IgD-negative memory B cell (primary cell): ENCODE data around the gene BCR. TPM values are rescaled to one million over a fixed set of nuclear protein-coding genes. Genes with fewer than 3 reads are reported as not detected.

ENCODE experiments used
- H3K27ac Mint-ChIP-seq, 3 donors: one replicate each; pipeline ENCODE4 v1.8.0; 2020 to 2022; ENCODE audit warnings: mild to moderate bottlenecking in 3 of 3, mixed read lengths in 3 of 3, moderate library complexity in 1 of 3
- H3K27me3 Mint-ChIP-seq: one replicate; pipeline ENCODE4 v1.8.0; 2021; ENCODE audit warnings: mixed read lengths
- H3K36me3 Mint-ChIP-seq: one replicate; pipeline ENCODE4 v1.8.0; 2020; ENCODE audit warnings: mild to moderate bottlenecking, mixed read lengths
- H3K4me1 Mint-ChIP-seq, 3 donors: one replicate each; pipeline ENCODE4 v1.8.0; 2020 to 2022; ENCODE audit warnings: mixed read lengths in 3 of 3, mild to moderate bottlenecking in 1 of 3
- H3K4me3 Mint-ChIP-seq, 4 donors: one replicate each; pipeline ENCODE4 v1.8.0; 2020 to 2022; ENCODE audit warnings: mild to moderate bottlenecking in 4 of 4, mixed read lengths in 4 of 4, moderate library complexity in 3 of 4
- H3K9me3 Mint-ChIP-seq, 3 donors: one replicate each; pipeline ENCODE4 v1.8.0; 2020 to 2021; ENCODE audit warnings: mixed read lengths in 3 of 3, mild to moderate bottlenecking in 1 of 3
- polyA plus RNA-seq: library from polyadenylated mRNA; unstranded; fragments of 300-500 nt; fragmentation: Illumina TruSeq; gene quantifications from one replicate; pipeline ENCODE4 v1.2.3, GENCODE V29; 2021

Gene BCR
- polyA plus RNA-seq, 1 donor from 2014 or later: 5.9 TPM

- H3K27ac Mint-ChIP-seq: peak overlapping the region in 1 of 3 donors; percentile 76
- peaks cover 3% of the 10 kb centered on the region for H3K36me3 Mint-ChIP-seq
- no peaks in the 10 kb centered on the region for H3K27me3 Mint-ChIP-seq
- peaks cover 25 to 27% (median 26%) of the 10 kb centered on the region in 3 donors for H3K4me1 Mint-ChIP-seq
- peaks cover 0 to 2% (median 0%) of the 10 kb centered on the region in 3 donors for H3K9me3 Mint-ChIP-seq
- peak overlapping the region in 1 of 4 donors; percentile 23 for H3K4me3 Mint-ChIP-seq
Measured at GRCh38 chr22:23238707-23239106, 58.4 kb downstream of the BCR start.

- Mint-ChIP-seq H3K9me3 (peaks cover 0 to 2% (median 0%) of the 10 kb centered on the region in 3 donors), H3K27me3 (no peaks in the 10 kb centered on the region), H3K27ac (no peak overlapping the region), H3K4me3 (no peak overlapping the region), H3K4me1 (peaks cover 25 to 26% (median 25%) of the 10 kb centered on the region in 3 donors), H3K36me3 (peaks cover under 1% of the 10 kb centered on the region)
Measured at GRCh38 chr22:23239429-23239828, 59.1 kb downstream of the BCR start.

GRCh38 chr22:23240639-23241389 is 60.5 kb downstream of the BCR start:
- peak overlapping the region in 1 of 4 donors; percentile 63 for H3K4me3 Mint-ChIP-seq
- no peaks in the 10 kb centered on the region for H3K27me3 Mint-ChIP-seq
- no peak overlapping the region for H3K27ac Mint-ChIP-seq
- no peaks in the 10 kb centered on the region for H3K36me3 Mint-ChIP-seq
- peaks cover 0 to 2% (median 0%) of the 10 kb centered on the region in 3 donors for H3K9me3 Mint-ChIP-seq
- H3K4me1 Mint-ChIP-seq: peaks cover 22 to 25% (median 23%) of the 10 kb centered on the region in 3 donors

- peaks cover 0 to 2% (median 0%) of the 10 kb centered on the region in 3 donors for H3K9me3 Mint-ChIP-seq
- peak overlapping the region in 2 of 4 donors; percentile 39 to 74 for H3K4me3 Mint-ChIP-seq
- peak overlapping the region in 2 of 3 donors; percentile 18 to 90 for H3K27ac Mint-ChIP-seq
- H3K27me3 Mint-ChIP-seq: no peaks in the 10 kb centered on the region
- H3K4me1 Mint-ChIP-seq: peaks cover 22 to 25% (median 23%) of the 10 kb centered on the region in 3 donors
- H3K36me3 Mint-ChIP-seq: no peaks in the 10 kb centered on the region
Measured at GRCh38 chr22:23241562-23242472, 61.5 kb downstream of the BCR start.

- Mint-ChIP-seq H3K4me3 (peak overlapping the region in 2 of 4 donors; percentile 19 to 71), H3K27ac (peak overlapping the region; percentile 67 to 90 (median 77)), H3K27me3 (peaks cover 2% of the 10 kb centered on the region), H3K4me1 (peaks cover 22 to 25% (median 23%) of the 10 kb centered on the region in 3 donors), H3K36me3 (no peaks in the 10 kb centered on the region), H3K9me3 (peaks cover 0 to 2% (median 0%) of the 10 kb centered on the region in 3 donors)
Measured at GRCh38 chr22:23242473-23243001, 62.2 kb downstream of the BCR start.

- Mint-ChIP-seq H3K36me3 (no peaks in the 10 kb centered on the region), H3K27ac (peak overlapping the region; percentile 67 to 90 (median 77)), H3K27me3 (peaks cover 2% of the 10 kb centered on the region), H3K4me1 (peaks cover 22 to 25% (median 23%) of the 10 kb centered on the region in 3 donors), H3K9me3 (peaks cover 0 to 2% (median 0%) of the 10 kb centered on the region in 3 donors), H3K4me3 (peak overlapping the region; percentile 19 to 71 (median 41))
Measured at GRCh38 chr22:23243006-23243573, 62.8 kb downstream of the BCR start.

- H3K4me3 Mint-ChIP-seq: peak overlapping the region in 1 of 4 donors; percentile 55
- no peaks in the 10 kb centered on the region for H3K36me3 Mint-ChIP-seq
- peaks cover 2% of the 10 kb centered on the region for H3K27me3 Mint-ChIP-seq
- peaks cover 22 to 25% (median 23%) of the 10 kb centered on the region in 3 donors for H3K4me1 Mint-ChIP-seq
- H3K9me3 Mint-ChIP-seq: peaks cover 0 to 2% (median 0%) of the 10 kb centered on the region in 3 donors
- H3K27ac Mint-ChIP-seq: peak overlapping the region in 1 of 3 donors; percentile 57
Measured at GRCh38 chr22:23243859-23244689, 63.8 kb downstream of the BCR start.

- no peak overlapping the region for H3K4me3 Mint-ChIP-seq
Measured at GRCh38 chr22:23244690-23245044, 64.4 kb downstream of the BCR start.

GRCh38 chr22:23245045-23245798 is 64.9 kb downstream of the BCR start:
- Mint-ChIP-seq H3K27ac (no peak overlapping the region), H3K4me1 (peaks cover 23 to 27% (median 23%) of the 10 kb centered on the region in 3 donors), H3K9me3 (peaks cover 0 to 2% (median 0%) of the 10 kb centered on the region in 3 donors), H3K36me3 (no peaks in the 10 kb centered on the region), H3K4me3 (no peak overlapping the region), H3K27me3 (peaks cover 2% of the 10 kb centered on the region)

More at GRCh38 chr22:23244690-23245044, 64.4 kb downstream of the BCR start:
- no peaks in the 10 kb centered on the region for H3K36me3 Mint-ChIP-seq
- peaks cover 22 to 27% (median 23%) of the 10 kb centered on the region in 3 donors for H3K4me1 Mint-ChIP-seq
- H3K9me3 Mint-ChIP-seq: peaks cover 0 to 2% (median 0%) of the 10 kb centered on the region in 3 donors
- H3K27me3 Mint-ChIP-seq: peaks cover 2% of the 10 kb centered on the region
- H3K27ac Mint-ChIP-seq: peak overlapping the region in 1 of 3 donors; percentile 57

GRCh38 chr22:23245799-23246136 is 65.5 kb downstream of the BCR start:
- H3K36me3 Mint-ChIP-seq: no peaks in the 10 kb centered on the region
- no peak overlapping the region for H3K27ac Mint-ChIP-seq
- peaks cover 20 to 28% (median 23%) of the 10 kb centered on the region in 3 donors for H3K4me1 Mint-ChIP-seq
- peaks cover 2% of the 10 kb centered on the region for H3K27me3 Mint-ChIP-seq
- H3K9me3 Mint-ChIP-seq: peaks cover 0 to under 1% (median 0%) of the 10 kb centered on the region in 3 donors
- H3K4me3 Mint-ChIP-seq: no peak overlapping the region

GRCh38 chr22:23246982-23247766 is 66.9 kb downstream of the BCR start:
- no peak overlapping the region for H3K4me3 Mint-ChIP-seq
- H3K27ac Mint-ChIP-seq: no peak overlapping the region
- no peaks in the 10 kb centered on the region for H3K9me3 Mint-ChIP-seq
- H3K4me1 Mint-ChIP-seq: peaks cover 10 to 17% (median 14%) of the 10 kb centered on the region in 3 donors
- no peaks in the 10 kb centered on the region for H3K36me3 Mint-ChIP-seq
- H3K27me3 Mint-ChIP-seq: peaks cover 2% of the 10 kb centered on the region

- H3K4me3 Mint-ChIP-seq: no peak overlapping the region
- H3K36me3 Mint-ChIP-seq: no peaks in the 10 kb centered on the region
- no peaks in the 10 kb centered on the region for H3K9me3 Mint-ChIP-seq
- peaks cover 0 to 8% (median 5%) of the 10 kb centered on the region in 3 donors for H3K4me1 Mint-ChIP-seq
- peaks cover 2% of the 10 kb centered on the region for H3K27me3 Mint-ChIP-seq
- H3K27ac Mint-ChIP-seq: no peak overlapping the region
Measured at GRCh38 chr22:23248583-23248982, 68.3 kb downstream of the BCR start.
